D721Med (cell line): ENCODE results near the gene TMEM259.

Experiments
- DNase-seq: peaks from one replicate; pipeline ENCODE4 v3.0.0; 2011; ENCODE audit warnings: low spot score; ENCODE audit not compliant: insufficient read length
- FAIRE-seq: peaks from 2 replicates; lab custom pipeline; 2011; peaks lifted over from hg19 to GRCh38; lab: Jason Lieb, UNC
- CTCF ChIP-seq: IDR thresholded peaks from 2 replicates; pipeline ENCODE4 v1.5.1; 2012; ENCODE audit warnings: mild to moderate bottlenecking, control low read depth; ENCODE audit not compliant: insufficient read depth; ENCODE audit errors: missing control alignments

TMEM259 gene

GRCh38 chr19:1001538-1002166 is 19.3 kb downstream of the TMEM259 start:
- FAIRE-seq (no peak), DNase-seq (peak; percentile 81)
- TF ChIP-seq CTCF: peak; percentile 74

- no peak for FAIRE-seq
- peak; percentile 60 for DNase-seq
- TF ChIP-seq CTCF: no peak
Observed at GRCh38 chr19:1000591-1001537, 20.1 kb downstream of the TMEM259 start.

GRCh38 chr19:1000095-1000494 is 20.8 kb downstream of the TMEM259 start, which contains the start of gene GRIN3B:
TSS of gene GRIN3B (plus strand) at chr19:1000419. CDS start at chr19:1000438, 19 bp downstream.
- no peak for FAIRE-seq
- peak; percentile 94 for DNase-seq
- TF ChIP-seq CTCF: peak; percentile 50

GRCh38 chr19:999379-999719 is 21.6 kb downstream of the TMEM259 start:
- FAIRE-seq (no peak), DNase-seq (no peak)
- TF ChIP-seq CTCF: no peak

GRCh38 chr19:998064-998463 is 22.9 kb downstream of the TMEM259 start:
- no peak for TF ChIP-seq CTCF
- FAIRE-seq: no peak
- no peak for DNase-seq

- TF ChIP-seq CTCF: no peak
- DNase-seq (peak; percentile 95), FAIRE-seq (no peak)
Observed at GRCh38 chr19:996051-996838, 24.7 kb downstream of the TMEM259 start.
